ENCODE data around the gene WNT7A. TPM values are rescaled to one million over a fixed set of nuclear protein-coding genes. Genes with fewer than 3 reads are reported as not detected.
A peak's percentile ranks its signal among the peaks of the same experiment; 100 is the strongest.

Gene WNT7A
- total and polyA plus RNA-seq, 2 experiments from 2014 or later = not detected

GRCh38 chr3:13785351-13785750 is 94.5 kb downstream of the WNT7A start:
- H3K9ac ChIP-seq = no peak overlapping the region
- in situ Hi-C loops (cut with MboI) = no loop called here
- TF ChIP-seq EZH2phosphoT487 (IDR thresholded peaks at IDR 0.05; ENCODE audit: insufficient read depth, low read depth) (no peak), EZH2 (IDR thresholded peaks at IDR 0.05; ENCODE audit: insufficient read depth, poor library complexity, severe bottlenecking) (no peak)
- H3K9me2 ChIP-seq (ENCODE audit: insufficient read depth) = no peaks in the 10 kb centered on the region
- no peak overlapping the region for H3K27ac ChIP-seq
- H3K27me3 ChIP-seq (replicated peaks; ENCODE audit: insufficient read depth) = peaks cover 11% of the 10 kb centered on the region
- no peaks in the 10 kb centered on the region for H3K79me2 ChIP-seq (ENCODE audit: insufficient read depth)
- DNase-seq = no peak
- no peaks in the 10 kb centered on the region for H3K9me3 ChIP-seq (ENCODE audit: low read depth)
- H3F3A ChIP-seq (ENCODE audit: insufficient read depth) = no peaks in the 10 kb centered on the region
- no peaks in the 10 kb centered on the region for H3K4me1 ChIP-seq (ENCODE audit: insufficient read depth)
- 42 to 59% methylated on average over 7 of the region's 7 CpGs for WGBS, 2 experiments (ENCODE audit: low coverage in 1 of 2, low lambda C conversion rate in 2 of 2, missing lambda C conversion rate in 2 of 2)
- no peak overlapping the region for H3K4me3 ChIP-seq
- H2AFZ ChIP-seq = no peak overlapping the region
- H3K36me3 ChIP-seq (ENCODE audit: low read depth) = no peaks in the 10 kb centered on the region
- H3K4me2 ChIP-seq (ENCODE audit: unreplicated experiment) = no peak overlapping the region
- H4K20me1 ChIP-seq (ENCODE audit: insufficient read depth) = no peaks in the 10 kb centered on the region

- Histone ChIP-seq H3K79me2 (ENCODE audit: insufficient read depth) (no peaks in the 10 kb centered on the region), H3K9me2 (ENCODE audit: insufficient read depth) (no peaks in the 10 kb centered on the region), H3K27me3 (replicated peaks; ENCODE audit: insufficient read depth) (peaks cover 11% of the 10 kb centered on the region; the same call in 1 of the 2 replicates), H3K4me1 (ENCODE audit: insufficient read depth) (no peaks in the 10 kb centered on the region), H3F3A (ENCODE audit: insufficient read depth) (no peaks in the 10 kb centered on the region), H3K4me3 (no peak overlapping the region), H3K27ac (no peak overlapping the region), H3K36me3 (ENCODE audit: low read depth) (no peaks in the 10 kb centered on the region), H2AFZ (no peak overlapping the region), H3K9ac (no peak overlapping the region), H4K20me1 (ENCODE audit: insufficient read depth) (no peaks in the 10 kb centered on the region), H3K9me3 (ENCODE audit: low read depth) (no peaks in the 10 kb centered on the region), H3K4me2 (ENCODE audit: unreplicated experiment) (no peak overlapping the region)
- in situ Hi-C loops (cut with MboI) = no loop called here
- DNase-seq = no peak
- WGBS, 2 experiments (ENCODE audit: low coverage in 1 of 2, low lambda C conversion rate in 2 of 2, missing lambda C conversion rate in 2 of 2) = 28 to 30% methylated on average over 8 of the region's 8 CpGs
- TF ChIP-seq EZH2 (IDR thresholded peaks at IDR 0.05; ENCODE audit: insufficient read depth, poor library complexity, severe bottlenecking) = no peak
- no peak for TF ChIP-seq EZH2phosphoT487 (IDR thresholded peaks at IDR 0.05; ENCODE audit: insufficient read depth, low read depth)
Measured at GRCh38 chr3:13783476-13783875, 96.4 kb downstream of the WNT7A start.

- 2 to 3% methylated on average over 11 of the region's 11 CpGs for WGBS, 2 experiments (ENCODE audit: low coverage in 1 of 2, low lambda C conversion rate in 2 of 2, missing lambda C conversion rate in 2 of 2)
Measured at GRCh38 chr3:13782501-13782900, 97.4 kb downstream of the WNT7A start.

GRCh38 chr3:13781417-13781816 is 98.5 kb downstream of the WNT7A start:
- DNase-seq = no peak
- H4K20me1 ChIP-seq (ENCODE audit: insufficient read depth) = no peaks in the 10 kb centered on the region
- no peak overlapping the region for H3K4me3 ChIP-seq
- no peaks in the 10 kb centered on the region for H3K9me3 ChIP-seq (ENCODE audit: low read depth)
- no peaks in the 10 kb centered on the region for H3K4me1 ChIP-seq (ENCODE audit: insufficient read depth)
- no peaks in the 10 kb centered on the region for H3K79me2 ChIP-seq (ENCODE audit: insufficient read depth)
- no peaks in the 10 kb centered on the region for H3K9me2 ChIP-seq (ENCODE audit: insufficient read depth)
- TF ChIP-seq EZH2phosphoT487 (IDR thresholded peaks at IDR 0.05; ENCODE audit: insufficient read depth, low read depth) = no peak
- H3K9ac ChIP-seq = no peak overlapping the region
- no peaks in the 10 kb centered on the region for H3K36me3 ChIP-seq (ENCODE audit: low read depth)
- in situ Hi-C loops (cut with MboI) = no loop called here
- H3K4me2 ChIP-seq (ENCODE audit: unreplicated experiment) = no peak overlapping the region
- no peak overlapping the region for H3K27ac ChIP-seq
- 35 to 40% methylated on average over 5 of the region's 5 CpGs for WGBS, 2 experiments (ENCODE audit: low coverage in 1 of 2, low lambda C conversion rate in 2 of 2, missing lambda C conversion rate in 2 of 2)
- no peak overlapping the region for H2AFZ ChIP-seq
- H3K27me3 ChIP-seq (replicated peaks; ENCODE audit: insufficient read depth) = peaks cover 11% of the 10 kb centered on the region; the same call in 1 of the 2 replicates
- no peaks in the 10 kb centered on the region for H3F3A ChIP-seq (ENCODE audit: insufficient read depth)

More at GRCh38 chr3:13782501-13782900, 97.4 kb downstream of the WNT7A start:
- no peak overlapping the region for H3K4me3 ChIP-seq
- no peaks in the 10 kb centered on the region for H3K9me2 ChIP-seq (ENCODE audit: insufficient read depth)
- no peaks in the 10 kb centered on the region for H3K4me1 ChIP-seq (ENCODE audit: insufficient read depth)
- H3K9me3 ChIP-seq (ENCODE audit: low read depth) = no peaks in the 10 kb centered on the region
- H3K9ac ChIP-seq = no peak overlapping the region
- H2AFZ ChIP-seq = no peak overlapping the region
- TF ChIP-seq EZH2 (IDR thresholded peaks at IDR 0.05; ENCODE audit: insufficient read depth, poor library complexity, severe bottlenecking) (no peak), EZH2phosphoT487 (IDR thresholded peaks at IDR 0.05; ENCODE audit: insufficient read depth, low read depth) (no peak)
- H4K20me1 ChIP-seq (ENCODE audit: insufficient read depth) = no peaks in the 10 kb centered on the region
- no peak overlapping the region for H3K27ac ChIP-seq
- no peaks in the 10 kb centered on the region for H3F3A ChIP-seq (ENCODE audit: insufficient read depth)
- H3K27me3 ChIP-seq (replicated peaks; ENCODE audit: insufficient read depth) = peaks cover 11% of the 10 kb centered on the region; the same call in 1 of the 2 replicates
- H3K79me2 ChIP-seq (ENCODE audit: insufficient read depth) = no peaks in the 10 kb centered on the region
- peak; percentile 6 for DNase-seq
- H3K36me3 ChIP-seq (ENCODE audit: low read depth) = no peaks in the 10 kb centered on the region
- in situ Hi-C loops (cut with MboI) = no loop called here
- no peak overlapping the region for H3K4me2 ChIP-seq (ENCODE audit: unreplicated experiment)
